ENCODE results near the gene TDG. TPM values are rescaled to one million over a fixed set of nuclear protein-coding genes. Genes with fewer than 3 reads are reported as not detected.
A peak's percentile ranks its signal among the peaks of the same experiment; 100 is the strongest.
"Not testable (repeated sequence)": the region's sequence is repeated elsewhere in the genome, so short reads cannot be mapped to it uniquely, and the experiment has no call there.

The TDG gene
- total RNA-seq, 1 experiment from 2014 or later = 32.9 TPM

DNA sequence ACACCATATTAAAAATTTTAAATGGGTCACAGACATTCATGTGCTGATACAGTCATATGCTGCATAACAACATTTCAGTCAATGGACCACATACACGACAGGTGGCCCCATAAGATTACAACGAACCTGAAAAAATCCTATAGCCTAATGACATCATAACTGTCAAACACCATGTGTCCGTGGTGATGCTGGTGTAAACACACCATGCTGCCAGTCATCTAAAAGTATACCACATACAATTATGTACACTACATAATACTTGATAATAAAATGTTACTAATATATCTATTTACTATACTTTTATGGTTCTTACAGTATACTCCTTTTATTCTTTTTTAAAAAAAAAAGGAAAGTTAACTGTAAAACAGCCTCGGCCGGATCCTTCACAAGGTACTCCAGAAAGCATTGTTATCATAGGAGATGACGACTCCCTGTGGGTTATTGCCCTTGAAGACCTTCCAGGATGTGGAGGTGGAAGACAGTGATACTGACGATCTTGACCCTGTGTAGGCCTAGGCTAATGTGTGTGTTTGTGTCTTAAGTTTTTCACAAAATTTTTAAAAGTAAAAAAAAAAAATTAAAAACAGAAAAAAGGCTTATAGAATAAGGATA lies 5.0 kb upstream of the TDG start:
- no peak for DNase-seq (ENCODE audit: low read depth)

DNA sequence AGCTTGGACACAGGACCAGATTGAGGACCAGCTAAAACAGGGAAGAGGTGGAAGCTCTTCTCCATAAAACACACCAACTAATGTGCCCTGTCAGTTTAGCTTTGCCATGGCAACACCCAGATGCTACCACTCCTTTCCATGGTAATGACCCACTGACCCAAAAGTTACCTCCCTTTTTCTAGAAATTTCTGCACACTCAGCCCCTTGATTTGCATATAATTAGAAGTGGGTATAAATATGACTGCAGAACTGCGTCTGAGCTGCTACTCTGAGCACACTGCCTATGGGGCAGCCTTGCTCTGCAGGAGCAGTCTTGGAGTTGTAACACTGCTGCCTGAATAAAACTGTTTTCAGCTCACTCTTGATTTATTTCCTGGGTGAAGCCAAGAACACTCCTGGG lies 3.2 kb upstream of the TDG start:
- DNase-seq (ENCODE audit: low read depth) = no peak

DNA sequence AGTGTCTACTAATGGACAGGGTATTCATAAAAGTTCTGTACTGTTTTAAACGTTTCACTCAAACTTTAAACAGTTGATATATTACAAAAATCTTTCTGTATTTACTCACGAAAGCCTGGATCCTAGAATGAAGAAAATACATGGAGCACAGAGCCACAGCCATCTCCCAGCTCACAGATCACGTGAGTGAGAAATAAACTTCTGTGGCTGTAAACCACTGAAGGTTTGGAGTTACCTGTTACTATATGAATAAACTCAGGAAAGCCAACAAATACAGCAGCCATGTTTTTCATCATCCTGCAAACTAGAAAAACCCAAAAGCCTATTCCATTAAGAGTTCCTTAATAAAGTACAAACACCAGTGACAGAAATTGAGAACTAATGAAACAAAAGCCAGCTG lies 867 bp upstream of the TDG start:
- DNase-seq (ENCODE audit: low read depth) = no peak

DNA sequence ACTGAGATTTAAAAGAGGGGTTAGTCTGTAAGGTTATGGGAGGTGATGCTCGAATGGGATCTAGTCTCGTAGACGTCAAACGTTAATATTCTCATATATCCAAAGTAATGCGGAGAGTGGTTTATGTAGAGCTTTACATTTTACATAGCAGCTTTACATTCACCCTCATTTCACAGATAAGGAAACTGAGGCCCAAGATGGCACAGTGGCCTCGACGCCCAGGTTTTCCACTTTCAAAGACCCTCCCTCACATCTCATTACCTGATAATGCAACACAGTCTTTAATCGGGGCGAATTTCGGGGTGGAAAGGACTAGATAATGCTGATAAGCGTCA lies 450 bp upstream of the TDG start:
- no peak for DNase-seq (ENCODE audit: low read depth)

DNA sequence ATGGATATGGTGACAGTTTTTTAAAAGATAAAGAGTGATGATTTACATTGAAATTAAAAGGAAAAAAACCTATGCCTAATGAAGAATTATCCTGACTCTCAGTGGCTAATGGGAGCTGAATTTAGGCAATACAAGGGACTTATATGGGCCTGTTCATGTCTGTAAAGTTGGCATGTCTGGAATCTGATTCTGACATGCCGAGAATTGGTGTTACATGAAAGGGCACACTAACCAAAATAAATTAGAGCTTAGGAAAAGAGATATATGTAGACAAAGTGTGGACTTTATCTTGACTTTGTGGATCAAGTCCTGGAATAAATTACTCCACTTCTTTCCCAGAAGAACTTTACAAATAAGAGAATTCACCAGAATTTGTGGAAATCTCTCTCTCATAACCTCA lies 1.1 kb downstream of the TDG start:
- DNase-seq (ENCODE audit: low read depth) = no peak

DNA sequence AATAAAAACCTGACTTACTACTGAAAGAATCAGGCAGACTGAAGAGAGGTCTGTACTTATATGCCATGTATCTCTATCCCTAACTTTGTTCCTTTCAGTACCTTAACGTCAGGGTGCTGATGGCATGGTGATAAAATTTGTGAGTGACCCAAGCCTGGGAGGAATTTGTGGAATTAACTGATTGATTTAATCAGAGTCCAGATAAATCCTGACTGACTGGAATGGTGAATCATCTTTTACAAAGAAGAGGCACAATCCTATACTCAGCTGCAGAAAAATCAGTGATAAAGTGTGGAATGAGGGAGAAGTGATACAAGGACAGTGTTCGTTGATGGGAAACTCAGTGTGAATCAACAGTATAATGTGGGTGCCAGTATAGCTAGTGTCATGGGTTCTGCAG lies 3.7 kb downstream of the TDG start:
- DNase-seq (ENCODE audit: low read depth) = peak; percentile 63

DNA sequence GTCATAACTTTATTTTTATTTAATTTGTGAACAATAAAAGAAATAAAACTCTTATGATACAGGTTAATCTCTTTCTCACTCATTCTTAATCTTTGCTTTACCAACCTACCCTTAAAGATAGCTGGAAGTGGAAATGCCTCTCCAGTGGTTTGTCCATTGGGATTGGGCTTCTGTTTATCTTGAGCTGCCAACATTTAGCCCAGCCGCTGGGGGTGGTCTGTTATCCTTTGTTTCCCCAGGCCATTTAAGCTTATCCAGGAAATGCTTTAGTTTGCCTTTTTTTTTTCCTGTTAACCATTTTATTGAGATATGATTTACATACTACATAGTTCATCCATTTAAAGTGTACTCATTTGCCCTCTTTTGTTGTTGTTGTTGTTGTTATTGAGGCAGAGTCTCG lies 8.2 kb downstream of the TDG start:
- DNase-seq (ENCODE audit: low read depth) = no peak

DNA sequence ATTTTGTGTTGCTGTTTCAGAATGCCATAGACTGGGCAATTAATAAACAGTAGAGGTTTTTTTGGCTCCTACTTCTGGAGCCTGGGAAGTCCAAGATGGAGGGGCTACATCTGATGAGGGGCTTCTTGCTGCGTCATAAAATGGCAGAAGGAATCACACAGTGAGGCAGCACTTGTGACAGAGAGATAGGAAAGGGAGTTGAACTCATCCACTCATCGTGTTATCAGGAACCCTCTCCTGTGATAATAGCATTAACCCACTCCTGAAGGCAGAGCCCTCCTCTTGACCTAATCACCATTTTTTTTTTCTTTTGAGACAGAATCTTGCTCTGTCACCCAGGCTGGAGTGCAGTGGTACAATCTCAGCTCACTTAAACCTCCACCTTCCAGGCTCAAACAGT lies 9.7 kb downstream of the TDG start:
- no peak for DNase-seq (ENCODE audit: low read depth)

DNA sequence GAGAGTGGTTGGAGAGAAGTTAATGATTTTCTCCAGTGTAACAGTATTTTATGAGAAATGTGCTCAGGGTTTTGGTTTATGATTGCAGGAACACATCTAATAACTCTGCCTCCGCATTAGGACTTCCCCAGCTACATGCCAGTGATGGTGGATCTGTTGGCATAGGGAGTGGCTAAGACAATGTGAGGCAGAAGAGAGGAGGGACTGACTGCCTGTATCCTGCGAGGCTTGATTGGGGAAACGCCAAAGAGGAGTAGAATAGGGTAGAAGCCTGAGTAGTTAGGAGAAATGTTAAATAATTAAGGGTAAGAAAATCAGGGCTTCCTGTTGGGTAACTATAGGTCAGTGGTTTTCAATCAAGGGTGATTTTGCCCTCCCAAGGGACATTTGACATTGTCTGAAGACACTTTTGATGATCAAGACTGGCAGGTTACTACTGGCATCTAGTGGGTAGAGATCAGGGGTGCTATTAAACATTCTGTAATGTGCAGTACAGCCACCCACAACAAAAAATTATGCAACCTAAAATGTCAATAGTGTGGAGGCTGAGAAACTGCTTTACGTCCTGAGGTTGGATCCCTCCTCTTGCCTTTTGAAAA lies 12.8 kb downstream of the TDG start:
- DNase-seq (ENCODE audit: low read depth) = no peak

DNA sequence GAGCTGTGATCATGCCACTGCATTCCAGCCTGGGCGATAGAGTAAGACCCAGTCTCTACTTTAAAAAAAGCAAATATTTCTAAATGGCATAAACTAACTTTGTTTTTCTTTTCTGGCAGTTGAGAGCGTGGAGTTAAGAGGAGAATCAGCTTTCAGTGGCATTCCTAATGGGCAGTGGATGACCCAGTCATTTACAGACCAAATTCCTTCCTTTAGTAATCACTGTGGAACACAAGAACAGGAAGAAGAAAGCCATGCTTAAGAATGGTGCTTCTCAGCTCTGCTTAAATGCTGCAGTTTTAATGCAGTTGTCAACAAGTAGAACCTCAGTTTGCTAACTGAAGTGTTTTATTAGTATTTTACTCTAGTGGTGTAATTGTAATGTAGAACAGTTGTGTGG lies 21.2 kb downstream of the TDG start:
- DNase-seq (ENCODE audit: low read depth) = peak; percentile 35

DNA sequence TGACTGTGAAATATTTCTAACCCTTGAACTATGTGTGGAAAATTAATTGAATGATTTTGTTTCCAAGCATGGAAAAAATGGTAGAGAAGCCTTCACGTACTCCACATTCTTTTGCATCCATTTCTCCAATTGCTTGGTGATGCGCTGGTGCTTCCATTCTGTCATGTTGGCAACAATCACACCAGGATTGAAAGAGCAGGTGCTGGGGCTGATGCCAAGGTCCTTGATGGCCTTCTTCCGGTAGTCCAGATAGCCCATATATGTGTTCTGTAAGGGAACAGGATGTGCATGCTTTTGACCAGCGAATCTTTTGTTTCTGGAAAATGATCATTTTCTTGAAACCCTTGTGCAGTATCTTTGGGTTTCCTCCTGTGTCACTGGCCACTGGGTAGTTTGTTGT lies 28.6 kb downstream of the TDG start:
- no peak for DNase-seq (ENCODE audit: low read depth)

DNA sequence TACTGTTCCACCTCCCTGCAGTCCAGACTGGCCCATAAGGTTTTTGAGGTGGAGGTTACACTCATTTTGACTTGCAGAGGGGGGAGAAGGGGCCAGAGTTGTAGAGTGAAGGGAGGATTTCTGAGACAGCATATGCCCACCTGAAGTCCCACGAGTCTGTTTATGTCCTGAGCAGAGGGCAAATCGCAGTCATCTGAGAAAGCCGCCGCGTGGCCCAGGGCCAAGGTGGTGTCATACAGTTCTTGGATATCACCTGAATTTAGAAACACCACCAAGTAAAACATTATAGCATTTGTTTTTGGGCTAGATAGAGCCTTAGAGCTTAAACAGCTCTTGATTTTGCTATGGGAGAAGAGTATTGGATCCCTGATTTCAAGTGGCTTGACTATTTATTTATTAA lies 30.9 kb downstream of the TDG start:
- no peak for DNase-seq (ENCODE audit: low read depth)

DNA sequence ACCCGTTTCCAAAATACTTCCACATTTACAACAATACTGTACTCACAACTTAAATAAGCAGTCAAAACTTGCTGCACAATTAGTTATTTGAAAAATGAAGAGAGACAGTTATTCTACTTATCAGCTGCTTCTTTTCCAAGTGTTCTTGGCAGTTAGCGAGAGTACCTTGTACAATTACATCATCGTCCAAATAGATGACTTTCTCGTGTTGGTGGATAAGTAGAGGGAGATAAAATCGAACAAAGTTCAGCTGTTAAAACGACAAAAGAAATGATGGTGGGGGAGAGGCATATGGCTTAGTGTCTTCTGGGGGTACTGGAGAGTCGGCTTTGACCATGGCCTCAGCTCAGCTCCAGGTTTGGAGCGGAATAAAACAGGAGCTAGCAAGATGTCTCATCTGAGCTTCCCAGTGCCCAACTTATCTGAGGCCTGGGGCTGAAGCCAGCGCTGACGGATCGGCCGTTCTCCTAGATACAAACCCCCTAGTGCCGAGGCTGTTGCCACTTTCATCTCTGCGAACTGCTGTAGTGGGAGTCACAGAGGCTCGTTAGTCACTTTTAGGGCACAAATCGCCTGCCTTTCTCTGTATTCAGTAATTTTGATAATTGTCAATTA lies 31.7 kb downstream of the TDG start:
- DNase-seq (ENCODE audit: low read depth) = no peak

DNA sequence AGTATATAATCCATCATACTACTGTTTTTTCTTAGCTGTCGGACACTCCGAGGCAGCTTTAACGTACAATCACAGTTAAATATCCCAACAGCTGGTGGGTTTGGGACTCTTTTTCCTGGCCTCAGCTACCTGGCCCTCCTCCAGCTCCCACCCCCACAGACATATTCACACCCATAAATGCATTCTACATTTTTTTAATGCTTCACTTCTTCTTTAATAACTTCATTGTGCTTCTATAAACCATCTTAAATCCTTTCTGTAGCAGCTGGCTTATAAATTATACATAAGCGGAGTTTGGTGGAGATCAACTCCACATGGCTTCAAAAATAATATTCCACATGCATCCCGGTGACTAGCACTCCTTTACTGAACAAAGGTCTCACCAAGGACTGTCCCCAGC lies 33.3 kb downstream of the TDG start:
- DNase-seq (ENCODE audit: low read depth) = no peak

DNA sequence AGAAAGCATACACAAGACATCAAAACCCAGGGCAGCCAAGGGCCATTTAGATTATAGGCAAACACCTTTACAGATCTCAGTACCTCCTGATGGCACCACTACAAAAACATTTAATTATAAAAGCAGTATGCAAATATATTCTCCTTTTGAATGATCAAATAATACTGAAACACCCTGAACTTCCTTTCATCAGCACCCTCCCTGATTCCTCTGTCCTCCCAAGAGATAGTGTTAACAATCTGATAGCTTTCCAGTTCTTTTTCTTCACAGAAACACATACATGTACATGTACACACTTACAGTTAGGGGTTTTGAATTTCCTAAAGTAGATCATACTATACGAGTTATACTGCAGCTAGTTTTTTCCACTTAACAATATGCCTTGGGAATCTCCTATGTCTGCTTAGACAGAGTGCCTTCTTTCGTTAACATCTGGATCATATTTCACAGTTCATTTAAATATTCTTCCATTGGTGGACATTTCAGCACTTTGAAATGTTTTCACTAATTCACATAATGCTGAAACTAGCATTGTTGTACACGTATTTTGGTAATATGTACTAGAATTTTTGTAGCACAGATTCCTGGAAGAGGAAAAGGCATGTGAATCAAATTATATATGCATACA lies 35.2 kb downstream of the TDG start:
- DNase-seq (ENCODE audit: low read depth) = no peak

DNA sequence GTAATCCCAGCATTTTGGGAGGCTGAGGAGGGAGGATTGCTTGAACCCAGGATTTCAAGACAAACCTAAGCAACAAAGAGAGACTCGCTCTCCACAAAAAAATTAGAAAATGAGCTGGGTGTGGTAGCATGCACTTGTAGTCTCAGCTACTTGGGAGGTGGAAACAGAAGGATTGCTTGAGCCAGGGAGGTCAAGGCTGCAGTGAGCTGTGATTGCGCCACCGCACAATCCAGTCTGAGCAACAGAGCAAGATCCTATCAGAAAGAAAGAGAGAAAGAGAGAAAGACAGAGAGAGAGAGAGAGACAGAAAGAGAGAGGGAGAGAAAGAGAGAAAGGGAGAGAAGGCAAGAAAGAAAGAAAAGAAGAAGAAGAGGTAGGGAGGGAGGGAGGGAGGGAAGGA lies 37.0 kb downstream of the TDG start:
- no peak for DNase-seq (ENCODE audit: low read depth)

DNA sequence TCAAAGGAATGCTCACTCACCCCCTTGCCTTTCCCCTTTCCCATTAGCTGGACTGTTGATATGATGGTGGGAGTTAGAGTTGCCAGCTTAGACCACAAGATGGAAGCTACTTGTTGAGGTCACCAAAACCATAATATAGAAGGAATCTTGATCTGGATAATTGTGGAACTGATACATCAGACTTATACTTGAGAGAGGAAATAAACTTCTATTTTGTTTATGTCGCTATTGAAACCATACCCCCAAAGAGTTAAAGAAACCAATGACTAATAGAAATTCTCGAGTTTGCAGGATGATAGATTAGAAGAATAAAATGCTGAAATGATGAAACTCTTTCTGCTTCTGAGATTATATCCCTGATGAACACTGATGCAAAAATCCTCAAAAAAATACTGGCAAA lies 37.9 kb downstream of the TDG start:
- no peak for DNase-seq (ENCODE audit: low read depth)

DNA sequence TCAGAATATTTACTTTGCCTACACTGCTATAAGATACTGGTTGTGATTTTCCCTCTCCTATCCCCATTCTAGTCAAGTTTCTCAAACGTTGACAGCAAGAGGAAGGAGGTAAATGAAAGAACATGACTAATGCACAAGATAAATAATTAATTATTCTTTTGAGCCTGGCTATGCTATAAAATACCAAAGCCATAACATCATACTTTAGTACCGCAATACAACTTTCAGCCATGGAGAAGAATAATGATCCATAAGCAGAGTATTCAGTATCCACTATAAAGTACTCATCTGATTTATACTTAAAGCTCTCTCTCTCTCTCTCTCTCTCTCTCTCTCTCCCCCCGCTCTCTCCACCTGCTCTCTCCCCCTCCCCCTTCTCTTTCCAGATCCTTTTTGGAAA lies 41.3 kb downstream of the TDG start:
- peak; percentile 75 for DNase-seq (ENCODE audit: low read depth)

DNA sequence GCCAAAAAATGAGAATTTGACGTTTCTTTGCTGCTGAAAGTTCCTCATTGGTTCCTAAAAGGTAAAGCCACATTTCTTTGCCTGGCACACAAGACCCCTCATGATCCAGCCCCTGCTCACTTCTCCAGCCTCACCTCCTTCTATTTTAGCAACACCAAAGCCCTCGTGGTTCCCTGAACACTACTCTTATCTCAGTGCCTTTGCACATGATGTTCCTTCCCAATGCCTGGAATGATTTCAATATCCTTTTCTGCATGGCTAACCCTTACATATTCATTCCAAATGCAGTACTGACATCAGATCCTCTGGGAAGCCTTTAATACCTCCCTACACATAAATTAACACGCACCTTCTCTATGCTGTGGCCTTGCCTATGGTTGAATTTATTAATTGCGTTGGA lies 44.4 kb downstream of the TDG start:
- no peak for DNase-seq (ENCODE audit: low read depth)

DNA sequence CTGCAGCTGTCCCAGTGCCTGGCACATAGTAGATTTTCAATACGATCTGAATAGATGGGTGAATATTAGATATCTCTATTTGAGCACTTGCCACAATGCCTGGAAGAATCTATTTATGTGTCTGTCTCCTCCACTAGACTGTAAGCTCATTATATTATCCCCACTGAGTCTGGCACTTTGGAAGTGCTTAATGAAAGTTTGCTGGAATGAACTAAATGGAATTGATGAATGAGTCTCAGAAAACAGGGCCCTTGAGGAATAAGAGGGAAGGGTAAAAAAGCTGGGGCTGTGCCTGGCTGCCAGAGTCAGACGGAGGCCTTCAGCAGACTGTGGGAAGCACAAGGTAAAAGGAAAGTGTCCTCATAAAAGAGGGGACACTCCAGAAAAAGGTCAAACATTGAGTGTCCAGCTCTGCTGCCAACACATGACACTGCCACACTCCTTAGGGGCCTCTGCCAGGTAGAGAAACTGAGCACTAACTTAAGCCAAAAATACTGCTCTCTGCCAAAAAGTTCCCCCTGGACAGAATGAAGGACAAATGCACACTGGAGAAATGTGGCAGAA lies 45.0 kb downstream of the TDG start:
- no peak for DNase-seq (ENCODE audit: low read depth)

DNA sequence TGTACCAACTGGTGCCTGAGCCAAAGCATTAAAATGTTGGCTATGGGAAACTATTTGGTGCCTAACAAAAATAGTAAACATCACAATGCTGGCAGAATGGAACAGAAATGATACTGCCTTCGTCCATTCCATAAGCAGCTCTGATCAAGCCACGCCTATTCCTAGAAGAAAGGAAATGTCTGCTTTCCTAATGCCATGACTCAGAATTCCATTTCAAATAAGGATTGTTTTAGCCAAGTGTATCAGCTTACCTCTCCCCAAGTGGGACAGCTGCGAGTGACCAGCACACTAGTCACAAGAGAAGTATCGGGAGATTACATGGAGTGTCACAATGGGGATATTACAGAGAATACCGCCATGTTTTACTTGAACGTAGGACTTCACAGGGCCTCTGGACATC lies 45.6 kb downstream of the TDG start:
- DNase-seq (ENCODE audit: low read depth) = peak; percentile 92

DNA sequence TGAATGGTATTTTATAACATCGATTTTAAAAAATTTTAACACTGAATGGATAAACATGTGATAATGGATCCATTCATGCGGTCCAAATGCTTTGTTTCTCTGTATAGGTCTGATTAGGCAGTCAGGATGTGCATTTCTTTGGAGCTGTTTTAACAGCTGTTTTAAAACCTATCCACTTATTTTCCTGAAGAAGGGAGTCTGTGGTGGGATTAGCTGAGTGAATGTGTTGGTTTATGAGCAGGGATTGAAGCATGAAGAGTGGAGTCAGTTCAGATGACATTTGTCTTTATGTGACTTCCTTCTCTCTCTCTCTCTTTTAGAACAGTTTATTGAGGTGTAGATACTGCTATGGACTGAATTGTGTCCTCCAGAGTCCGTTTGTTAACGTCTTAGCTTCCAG lies 46.7 kb downstream of the TDG start:
- DNase-seq (ENCODE audit: low read depth) = no peak

DNA sequence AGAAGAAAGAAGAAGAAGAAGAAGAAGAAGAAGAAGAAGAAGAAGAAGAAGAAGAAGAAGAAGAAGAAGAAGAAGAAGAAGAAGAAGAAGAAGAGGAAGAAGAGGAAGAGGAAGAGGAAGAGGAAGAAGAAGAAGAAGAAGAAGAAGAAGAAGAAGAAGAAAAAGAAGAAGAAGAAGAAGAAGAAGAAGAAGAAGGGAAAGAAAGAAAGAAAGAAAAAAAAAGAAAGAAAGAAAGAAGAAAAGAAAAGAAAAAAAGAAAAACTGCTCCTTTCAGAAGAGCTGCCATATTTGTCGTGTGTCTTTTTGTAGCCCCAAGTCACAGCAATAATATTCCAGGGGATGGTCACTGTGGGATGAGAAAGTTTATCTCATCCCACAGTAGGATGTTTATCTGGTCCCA lies 56.2 kb downstream of the TDG start:
- DNase-seq (ENCODE audit: low read depth) = not testable (repeated sequence)
